Smooth muscle cell (in vitro differentiated cells): ENCODE measurements around the gene PCOLCE2. TPM values are rescaled to one million over a fixed set of nuclear protein-coding genes. Genes with fewer than 3 reads are reported as not detected.
A peak's percentile ranks its signal among the peaks of the same experiment; 100 is the strongest.

Source experiments
- DNase-seq: peaks from one replicate; lab custom pipeline; 2025; ENCODE audit not compliant: unreplicated experiment; lab: John Stamatoyannopoulos, UW
- H2AFZ ChIP-seq: fragments of 200-600 bp; sonication (generic); 2 replicates; pipeline ENCODE4 v1.6.0; 2016; ENCODE audit warnings: antibody characterized with exemption, low read depth, mild to moderate bottlenecking
- H3F3A ChIP-seq: fragments of 200-600 bp; sonication (generic); 2 replicates; pipeline ENCODE4 v1.6.0; 2017; ENCODE audit warnings: antibody characterized with exemption, low read depth
- H3K27ac ChIP-seq: fragments of 200-600 bp; sonication (generic); 2 replicates; pipeline ENCODE4 v1.5.1; 2016; ENCODE audit warnings: low read depth, mild to moderate bottlenecking
- H3K27me3 ChIP-seq: fragments of 200-600 bp; sonication (generic); 2 replicates; pipeline ENCODE4 v1.6.1; 2016; ENCODE audit warnings: low read depth, mild to moderate bottlenecking
- H3K36me3 ChIP-seq: fragments of 200-600 bp; sonication (generic); 2 replicates; pipeline ENCODE4 v1.5.1; 2016; ENCODE audit warnings: low read depth
- H3K4me1 ChIP-seq: fragments of 200-600 bp; sonication (generic); 2 replicates; pipeline ENCODE4 v1.5.1; 2016; ENCODE audit warnings: low read depth
- H3K4me2 ChIP-seq: fragments of 200-600 bp; sonication (generic); 2 replicates; pipeline ENCODE4 v1.6.0; 2016; ENCODE audit warnings: mild to moderate bottlenecking
- H3K4me3 ChIP-seq: fragments of 200-600 bp; sonication (generic); 2 replicates; pipeline ENCODE4 v1.5.1; 2016; ENCODE audit warnings: mild to moderate bottlenecking
- H3K79me2 ChIP-seq: fragments of 200-600 bp; sonication (generic); 2 replicates; pipeline ENCODE4 v1.6.0; 2016; ENCODE audit warnings: low read depth, mild to moderate bottlenecking
- H3K9ac ChIP-seq: fragments of 200-600 bp; sonication (generic); 2 replicates; pipeline ENCODE4 v1.6.0; 2016; ENCODE audit warnings: low read depth
- H3K9me3 ChIP-seq: fragments of 200-600 bp; sonication (generic); replicated peaks from 2 replicates; pipeline ENCODE4 v1.5.1; 2016; ENCODE audit warnings: low read depth
- H4K20me1 ChIP-seq: fragments of 200-600 bp; sonication (generic); 2 replicates; pipeline ENCODE4 v1.6.0; 2016; ENCODE audit warnings: low read depth
- WGBS: methylation state at CpG from one replicate; pipeline ENCODE4 v1.1.7; 2016; ENCODE audit warnings: low lambda C conversion rate; 5-methylcytosine and 5-hydroxymethylcytosine counted together
- polyA plus RNA-seq: library from polyadenylated mRNA; unstranded; fragments of >200 nt; fragmentation: Nextera tagmentation; extraction: Ambion mirVana; gene quantifications from 2 replicates; pipeline ENCODE4 v1.2.1, GENCODE V29; 2016
- total RNA-seq: library from RNA; depleted of rRNA; stranded (reverse); fragments of >200 nt; gene quantifications from 2 replicates; pipeline ENCODE4 v1.2.3, GENCODE V29; 2014
- TF ChIP-seq, protein P1 (sequence below): fragments of 200-600 bp; sonication (generic); IDR thresholded peaks from 2 replicates; pipeline ENCODE4 v1.5.1; 2017; ENCODE audit warnings: borderline replicate concordance, mild to moderate bottlenecking, antibody characterized with exemption; ENCODE audit not compliant: insufficient read depth, poor library complexity, severe bottlenecking

Gene PCOLCE2
- total and polyA plus RNA-seq, 2 experiments from 2014 or later: 32.5 to 80.9 TPM

DNA sequence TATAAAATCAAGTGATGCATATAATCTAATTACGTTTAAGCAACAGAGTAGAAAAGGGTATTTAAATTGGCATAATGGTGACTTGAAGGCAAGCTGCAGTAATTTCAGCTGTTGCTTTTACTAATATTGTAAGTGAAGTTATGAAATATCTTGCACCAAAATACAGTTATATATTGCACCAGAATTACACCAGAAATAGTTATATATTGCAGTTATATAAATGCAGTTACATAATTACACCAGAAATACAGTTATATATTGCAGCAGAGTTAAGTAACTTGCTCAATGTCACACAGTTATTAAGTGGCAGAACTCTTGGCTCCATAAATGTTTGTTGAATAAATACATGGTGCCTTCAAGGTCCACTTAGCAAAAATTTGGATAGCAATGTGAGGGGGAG is 51.4 kb downstream of the PCOLCE2 start:
- Histone ChIP-seq H3K27me3 (no peaks in the 10 kb centered on the region), H3K4me3 (no peak overlapping the region), H3K4me2 (no peak overlapping the region), H3K9ac (no peak overlapping the region), H3F3A (no peaks in the 10 kb centered on the region), H2AFZ (no peak overlapping the region), H3K79me2 (no peaks in the 10 kb centered on the region), H3K9me3 (no peaks in the 10 kb centered on the region), H3K36me3 (no peaks in the 10 kb centered on the region), H3K27ac (no peak overlapping the region), H4K20me1 (no peaks in the 10 kb centered on the region), H3K4me1 (no peaks in the 10 kb centered on the region)
- DNase-seq: no peak
- TF ChIP-seq, protein P1, sequence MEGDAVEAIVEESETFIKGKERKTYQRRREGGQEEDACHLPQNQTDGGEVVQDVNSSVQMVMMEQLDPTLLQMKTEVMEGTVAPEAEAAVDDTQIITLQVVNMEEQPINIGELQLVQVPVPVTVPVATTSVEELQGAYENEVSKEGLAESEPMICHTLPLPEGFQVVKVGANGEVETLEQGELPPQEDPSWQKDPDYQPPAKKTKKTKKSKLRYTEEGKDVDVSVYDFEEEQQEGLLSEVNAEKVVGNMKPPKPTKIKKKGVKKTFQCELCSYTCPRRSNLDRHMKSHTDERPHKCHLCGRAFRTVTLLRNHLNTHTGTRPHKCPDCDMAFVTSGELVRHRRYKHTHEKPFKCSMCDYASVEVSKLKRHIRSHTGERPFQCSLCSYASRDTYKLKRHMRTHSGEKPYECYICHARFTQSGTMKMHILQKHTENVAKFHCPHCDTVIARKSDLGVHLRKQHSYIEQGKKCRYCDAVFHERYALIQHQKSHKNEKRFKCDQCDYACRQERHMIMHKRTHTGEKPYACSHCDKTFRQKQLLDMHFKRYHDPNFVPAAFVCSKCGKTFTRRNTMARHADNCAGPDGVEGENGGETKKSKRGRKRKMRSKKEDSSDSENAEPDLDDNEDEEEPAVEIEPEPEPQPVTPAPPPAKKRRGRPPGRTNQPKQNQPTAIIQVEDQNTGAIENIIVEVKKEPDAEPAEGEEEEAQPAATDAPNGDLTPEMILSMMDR: no peak
- WGBS: 100% methylated on average over 1 of the region's 1 CpG

DNA sequence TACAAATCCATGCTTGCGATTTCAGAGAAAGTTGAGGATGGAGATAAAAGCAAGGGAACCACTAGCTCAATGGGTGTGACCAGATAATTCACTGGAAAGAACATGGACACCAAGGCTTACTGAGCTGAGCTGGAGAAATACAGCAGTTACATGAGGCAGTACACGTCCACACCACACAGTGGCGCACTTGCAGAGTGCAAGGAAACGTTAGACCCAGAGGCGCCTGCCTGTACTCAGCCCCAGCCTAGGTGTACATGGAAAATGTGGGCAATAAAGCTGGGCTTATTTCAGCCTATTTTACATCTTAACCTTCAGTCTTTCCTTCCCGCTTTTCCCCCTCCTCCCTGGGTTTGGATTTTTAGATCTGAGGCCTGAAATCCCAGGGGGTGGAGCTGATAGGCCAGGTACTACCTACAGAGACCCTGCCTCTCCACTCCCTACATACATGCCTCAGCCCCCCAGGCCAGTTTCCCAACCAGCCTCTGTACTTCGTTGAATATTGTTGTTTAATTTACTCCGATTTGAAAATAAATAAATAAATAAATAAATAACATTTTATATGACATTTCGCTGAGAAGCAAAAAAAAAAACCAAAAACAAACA is 60.1 kb downstream of the PCOLCE2 start:
- H3K9me3 ChIP-seq: no peaks in the 10 kb centered on the region
- no peaks in the 10 kb centered on the region for H4K20me1 ChIP-seq
- no peak overlapping the region for H3K4me2 ChIP-seq
- no peaks in the 10 kb centered on the region for H3K79me2 ChIP-seq
- no peak overlapping the region for H3K4me3 ChIP-seq
- H2AFZ ChIP-seq: no peak overlapping the region
- no peak overlapping the region for H3K27ac ChIP-seq
- peak; percentile 42 for DNase-seq
- H3K27me3 ChIP-seq: no peaks in the 10 kb centered on the region
- H3F3A ChIP-seq: no peaks in the 10 kb centered on the region
- H3K4me1 ChIP-seq: no peaks in the 10 kb centered on the region
- 26% methylated on average over 9 of the region's 9 CpGs for WGBS
- H3K36me3 ChIP-seq: no peaks in the 10 kb centered on the region
- TF ChIP-seq, protein P1: peak; percentile 88
- H3K9ac ChIP-seq: no peak overlapping the region

DNA sequence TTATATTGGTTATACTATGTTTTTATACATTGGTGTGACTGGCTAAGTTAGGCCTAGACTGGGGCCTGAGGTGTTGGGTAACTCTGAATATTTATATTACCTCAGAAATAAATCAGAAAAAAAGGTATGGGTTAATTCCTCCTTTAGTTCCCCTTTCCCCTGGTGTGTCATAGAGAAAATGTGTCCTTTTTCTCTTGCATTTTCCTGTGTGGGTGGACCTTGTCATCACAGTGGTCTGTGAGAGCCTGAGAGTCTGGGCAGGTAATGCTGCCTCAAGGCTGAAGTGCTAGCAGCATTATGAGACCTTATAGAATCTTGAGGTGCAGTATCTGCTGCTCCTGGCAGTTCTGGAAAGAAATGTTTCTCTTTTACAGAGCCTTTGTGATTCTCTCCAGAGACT is 69.7 kb downstream of the PCOLCE2 start:
- DNase-seq: no peak
- Histone ChIP-seq H3F3A (no peaks in the 10 kb centered on the region), H4K20me1 (no peaks in the 10 kb centered on the region), H3K27me3 (no peaks in the 10 kb centered on the region), H3K4me3 (no peak overlapping the region), H3K36me3 (no peaks in the 10 kb centered on the region), H3K4me1 (no peaks in the 10 kb centered on the region), H2AFZ (no peak overlapping the region), H3K79me2 (no peaks in the 10 kb centered on the region), H3K9me3 (no peaks in the 10 kb centered on the region), H3K9ac (no peak overlapping the region), H3K27ac (no peak overlapping the region), H3K4me2 (no peak overlapping the region)
- TF ChIP-seq, protein P1: no peak

DNA sequence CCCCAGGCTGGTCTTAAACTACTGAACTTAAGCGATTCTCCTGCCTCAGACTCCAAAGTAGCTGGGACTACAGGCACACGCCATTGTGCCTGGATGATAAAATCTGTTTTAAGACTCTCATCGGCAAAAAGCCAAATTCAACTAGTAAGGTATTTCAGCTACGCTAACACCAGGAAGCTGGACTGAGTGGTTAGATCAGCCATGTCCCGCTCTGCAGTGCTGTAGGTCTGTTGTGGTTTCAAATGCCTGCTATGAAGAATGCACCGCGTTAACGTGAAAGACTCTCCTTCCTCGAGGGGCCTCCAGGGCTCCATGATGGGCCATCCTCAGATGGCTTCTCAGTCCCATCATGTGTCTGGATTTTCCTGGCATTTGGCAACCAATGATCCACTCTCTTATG is 70.2 kb downstream of the PCOLCE2 start:
- Histone ChIP-seq H3K4me2 (no peak overlapping the region), H3K4me1 (no peaks in the 10 kb centered on the region), H2AFZ (no peak overlapping the region), H3K36me3 (no peaks in the 10 kb centered on the region), H3K9me3 (no peaks in the 10 kb centered on the region), H3K4me3 (no peak overlapping the region), H3F3A (no peaks in the 10 kb centered on the region), H3K27me3 (no peaks in the 10 kb centered on the region), H3K27ac (no peak overlapping the region), H3K9ac (no peak overlapping the region), H3K79me2 (no peaks in the 10 kb centered on the region), H4K20me1 (no peaks in the 10 kb centered on the region)
- WGBS: 91% methylated on average over 9 of the region's 9 CpGs
- DNase-seq: no peak
- TF ChIP-seq, protein P1: no peak
